HepG2 (cell line): ENCODE measurements around the gene TFEB. TPM values are rescaled to one million over a fixed set of nuclear protein-coding genes. Genes with fewer than 3 reads are reported as not detected.
A peak's percentile ranks its signal among the peaks of the same experiment; 100 is the strongest.

ENCODE experiments used
- CBX5 ChIP-seq: sonication (generic); formaldehyde crosslinking; IDR thresholded peaks from 2 replicates; pipeline ENCODE4 v1.4.0; 2020; ENCODE audit warnings: missing genetic modification reagents, borderline replicate concordance
- CERS6 ChIP-seq: sonication (generic); formaldehyde crosslinking; IDR thresholded peaks from 2 replicates; pipeline ENCODE4 v1.5.0; 2020; ENCODE audit warnings: missing genetic modification reagents
- ETV6 ChIP-seq: sonication (generic); formaldehyde crosslinking; conservative IDR thresholded peaks from 2 replicates; pipeline ENCODE4 v1.4.0; 2020; ENCODE audit warnings: missing genetic modification reagents
- GABPB1 ChIP-seq: IDR thresholded peaks from 2 replicates; pipeline ENCODE4 v1.6.1; 2016; ENCODE audit warnings: mild to moderate bottlenecking, missing genetic modification reagents, moderate library complexity, missing compliant biosample characterization
- HOMEZ ChIP-seq: IDR thresholded peaks from 2 replicates; pipeline ENCODE4 v1.6.1; 2016; ENCODE audit warnings: low read depth
- MIXL1 ChIP-seq: IDR thresholded peaks from 2 replicates; pipeline ENCODE4 v1.6.1; 2016
- NFIB ChIP-seq: sonication (generic); formaldehyde crosslinking; IDR thresholded peaks from 2 replicates; pipeline ENCODE4 v1.9.0; 2021; ENCODE audit warnings: missing genetic modification reagents, mild to moderate bottlenecking, borderline replicate concordance
- PLRG1 ChIP-seq: fragments of 450-650 bp; conservative IDR thresholded peaks from 2 replicates; pipeline ENCODE4 v1.6.1; 2016
- SKIL ChIP-seq: sonication (generic); formaldehyde crosslinking; IDR thresholded peaks from 2 replicates; pipeline ENCODE4 v1.8.0; 2022; ENCODE audit warnings: missing genetic modification reagents, mild to moderate bottlenecking, moderate library complexity, borderline replicate concordance
- YY1 ChIP-seq: IDR thresholded peaks from 2 replicates; pipeline ENCODE4 v1.6.1; 2011; ENCODE audit warnings: low read length, low read depth, moderate library complexity, mild to moderate bottlenecking; ENCODE audit not compliant: insufficient read depth, insufficient replicate concordance
- ZBTB7B ChIP-seq: sonication (generic); formaldehyde crosslinking; IDR thresholded peaks from 2 replicates; pipeline ENCODE4 v1.4.0; 2020; ENCODE audit warnings: missing genetic modification reagents
- ZNF138 ChIP-seq: sonication (generic); formaldehyde crosslinking; IDR thresholded peaks from 2 replicates; pipeline ENCODE4 v1.5.0; 2020; ENCODE audit warnings: mild to moderate bottlenecking, low read depth, missing genetic modification reagents
- ZNF251 ChIP-seq: sonication (generic); formaldehyde crosslinking; IDR thresholded peaks from 2 replicates; pipeline ENCODE4 v1.9.0; 2021; ENCODE audit warnings: mild to moderate bottlenecking, missing genetic modification reagents
- ZNF431 ChIP-seq: sonication (generic); formaldehyde crosslinking; IDR thresholded peaks from 2 replicates; pipeline ENCODE4 v1.9.0; 2022; ENCODE audit warnings: missing genetic modification reagents, low read depth, mild to moderate bottlenecking, borderline replicate concordance
- ZNF441 ChIP-seq: sonication (generic); formaldehyde crosslinking; IDR thresholded peaks from 2 replicates; pipeline ENCODE4 v1.7.0; 2021; ENCODE audit warnings: missing genetic modification reagents, borderline replicate concordance
- ZNF597 ChIP-seq: sonication (generic); formaldehyde crosslinking; IDR thresholded peaks from 2 replicates; pipeline ENCODE4 v1.5.0; 2020; ENCODE audit warnings: missing genetic modification reagents
- ZNF609 ChIP-seq: sonication (generic); formaldehyde crosslinking; IDR thresholded peaks from 2 replicates; pipeline ENCODE4 v1.4.0; 2020; ENCODE audit warnings: mild to moderate bottlenecking, missing genetic modification reagents, borderline replicate concordance
- ZNF703 ChIP-seq: sonication (generic); formaldehyde crosslinking; IDR thresholded peaks from 2 replicates; pipeline ENCODE4 v1.5.1; 2020; ENCODE audit warnings: missing genetic modification reagents, mild to moderate bottlenecking, moderate library complexity, borderline replicate concordance
- polyA plus RNA-seq, 8 experiments: library from polyadenylated mRNA; depleted of rRNA in 3 of 8; stranded (reverse) in 7 of 8; unstranded in 1 of 8; fragments of >200 nt; fragmentation: Illumina TruSeq in 4 of 8; extraction: Trizol in 4 of 8; gene quantifications; 2 replicates each; pipeline versions ENCODE4 v1.2.1 to v1.2.3, GENCODE V29; 2011 to 2016; ENCODE audit warnings: low read depth in 4 of 8, missing spikeins in 1 of 8, mixed read lengths in 1 of 8; ENCODE audit not compliant: insufficient read depth in 1 of 8
- total RNA-seq, 5 experiments: library from RNA; depleted of rRNA; stranded (reverse); fragments of >200 nt; fragmentation: Illumina TruSeq; extraction: Trizol; gene quantifications; 2 replicates each; pipeline ENCODE4 v1.2.3, GENCODE V29; 2016; ENCODE audit warnings: low read depth in 1 of 5

The TFEB gene
- total and polyA plus RNA-seq, 2 of the 13 experiments (the other 11 are each of a cell fraction or from before 2014, with no cell fraction given), result 13.3 to 18.7 TPM

- TF ChIP-seq HOMEZ (0 out of 2 replicates have a peak, but pooled peaks have one; percentile 36), ZNF609 (CRISPR knock-in tag) (peak; percentile 45; the same call in 1 of the 2 replicates), ZNF441 (CRISPR knock-in tag) (no peak), ZNF431 (CRISPR knock-in tag) (no peak), MIXL1 (CRISPR knock-in tag) (0 out of 2 replicates have a peak, but pooled peaks have one; percentile 34), CERS6 (CRISPR knock-in tag) (no peak), CBX5 (CRISPR knock-in tag) (peak; percentile 92; the same call in 1 of the 2 replicates), ZNF597 (CRISPR knock-in tag) (no peak), ETV6 (peak; percentile 71), GABPB1 (peak; percentile 93), SKIL (CRISPR knock-in tag) (no peak), NFIB (CRISPR knock-in tag) (no peak), YY1 (peak; percentile 41), ZNF703 (peak; percentile 36; the same call in 1 of the 2 replicates), ZNF138 (CRISPR knock-in tag) (no peak), ZNF251 (CRISPR knock-in tag) (no peak), ZBTB7B (peak; percentile 74; the same call in 1 of the 2 replicates), PLRG1 (no peak)
Measured at GRCh38 chr6:41723530-41724227, 11.7 kb downstream of the TFEB start (continued).
